GM19238 (cell line): ENCODE data around the gene ADCY5.

Experiments used
- DNase-seq: peaks from one replicate; pipeline ENCODE4 v3.0.0; 2011; ENCODE audit warnings: low spot score; ENCODE audit not compliant: insufficient read length

The ADCY5 gene

DNA sequence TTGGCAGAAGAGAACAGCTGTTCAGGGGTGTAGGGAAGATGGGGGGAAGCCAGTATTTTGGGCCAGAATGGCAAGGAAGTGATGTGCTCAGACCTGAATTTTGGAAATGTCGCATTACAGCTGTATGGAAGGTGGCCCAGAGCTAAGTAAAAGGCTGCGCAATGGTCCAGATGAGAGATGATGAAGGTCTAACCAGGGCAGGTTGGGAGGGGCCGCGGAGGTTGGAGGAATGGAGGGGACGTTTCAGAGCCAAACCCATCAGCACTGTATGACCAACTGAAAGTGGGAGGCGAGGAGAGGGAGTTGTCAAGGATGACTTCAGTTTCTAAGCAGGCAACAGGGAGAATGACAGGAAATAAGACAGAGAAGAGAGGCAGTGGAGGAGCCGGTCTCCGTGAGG lies 60.8 kb downstream of the ADCY5 start:
- no peak for DNase-seq

- no peak for DNase-seq
These were observed 61.4 kb downstream of the ADCY5 start for GRCh38 chr3:123387532-123387931.

DNA sequence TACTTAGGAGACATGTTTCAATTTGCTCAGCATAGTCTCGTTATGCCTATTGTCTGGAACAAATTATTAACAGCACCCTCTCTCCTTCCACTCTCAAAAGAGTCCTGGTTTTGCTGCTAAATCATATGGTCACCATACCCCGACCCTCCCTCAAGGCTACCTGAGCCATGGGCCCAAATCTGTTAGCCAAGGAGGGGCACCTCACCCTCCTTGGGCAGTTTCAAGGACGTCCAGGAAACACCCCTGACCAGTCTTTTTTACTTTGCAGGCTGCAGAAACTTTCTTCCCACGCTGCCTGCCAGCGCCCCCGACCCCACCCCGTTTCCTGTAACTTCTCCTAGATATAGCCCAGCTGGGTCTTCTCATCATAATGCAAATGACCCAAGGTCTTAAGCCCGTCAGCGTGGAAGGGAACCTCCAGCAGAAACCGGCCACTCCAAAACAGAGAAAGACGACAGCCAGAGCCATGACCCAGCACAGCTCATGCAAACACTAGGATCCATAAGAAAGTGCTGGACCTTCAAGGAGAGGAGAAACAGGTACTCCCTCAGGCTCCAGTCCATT lies 62.3 kb downstream of the ADCY5 start:
- no peak for DNase-seq

- DNase-seq = no peak
These were observed 62.9 kb downstream of the ADCY5 start for GRCh38 chr3:123385981-123386380.

DNA sequence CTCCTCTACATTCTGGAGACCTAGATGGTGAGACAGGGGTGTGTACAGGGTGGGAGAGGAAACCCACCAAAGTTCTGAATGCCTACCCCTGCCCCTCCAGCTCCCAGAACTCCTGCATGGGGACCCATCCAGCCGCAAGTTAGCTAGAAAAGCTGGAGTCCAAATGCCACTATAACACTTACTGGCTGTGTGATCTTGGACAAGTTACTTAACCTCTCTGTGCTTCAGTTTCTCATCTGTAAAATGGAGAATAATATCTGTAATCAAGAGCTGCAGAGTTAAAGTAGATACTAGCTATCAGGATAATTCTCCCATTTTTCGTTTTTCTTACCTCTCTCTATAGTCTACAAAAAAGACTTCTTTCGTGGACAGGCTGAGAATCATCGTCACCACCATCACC lies 63.4 kb downstream of the ADCY5 start:
- DNase-seq = no peak

DNA sequence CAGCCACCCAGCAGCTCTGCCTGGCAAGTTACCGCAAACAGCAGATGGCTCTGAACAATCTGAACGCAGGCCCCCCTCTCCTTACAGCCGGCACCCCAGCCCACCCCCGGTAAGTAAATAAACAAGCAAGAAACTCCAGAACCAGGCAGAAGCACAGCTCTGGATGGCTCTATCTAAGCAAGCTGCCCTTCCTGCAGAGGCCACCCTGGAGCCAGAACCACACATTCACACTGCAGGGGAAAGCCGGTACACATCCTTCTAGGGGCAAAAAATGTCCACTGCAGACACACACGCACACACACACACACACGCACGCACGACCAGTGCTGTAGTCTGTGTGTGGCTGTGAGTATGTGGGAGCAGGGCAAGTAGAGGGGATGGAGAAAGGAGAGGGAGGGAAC lies 63.9 kb downstream of the ADCY5 start:
- DNase-seq = no peak

GRCh38 chr3:123384256-123384655 lies 64.6 kb downstream of the ADCY5 start:
- no peak for DNase-seq

DNA sequence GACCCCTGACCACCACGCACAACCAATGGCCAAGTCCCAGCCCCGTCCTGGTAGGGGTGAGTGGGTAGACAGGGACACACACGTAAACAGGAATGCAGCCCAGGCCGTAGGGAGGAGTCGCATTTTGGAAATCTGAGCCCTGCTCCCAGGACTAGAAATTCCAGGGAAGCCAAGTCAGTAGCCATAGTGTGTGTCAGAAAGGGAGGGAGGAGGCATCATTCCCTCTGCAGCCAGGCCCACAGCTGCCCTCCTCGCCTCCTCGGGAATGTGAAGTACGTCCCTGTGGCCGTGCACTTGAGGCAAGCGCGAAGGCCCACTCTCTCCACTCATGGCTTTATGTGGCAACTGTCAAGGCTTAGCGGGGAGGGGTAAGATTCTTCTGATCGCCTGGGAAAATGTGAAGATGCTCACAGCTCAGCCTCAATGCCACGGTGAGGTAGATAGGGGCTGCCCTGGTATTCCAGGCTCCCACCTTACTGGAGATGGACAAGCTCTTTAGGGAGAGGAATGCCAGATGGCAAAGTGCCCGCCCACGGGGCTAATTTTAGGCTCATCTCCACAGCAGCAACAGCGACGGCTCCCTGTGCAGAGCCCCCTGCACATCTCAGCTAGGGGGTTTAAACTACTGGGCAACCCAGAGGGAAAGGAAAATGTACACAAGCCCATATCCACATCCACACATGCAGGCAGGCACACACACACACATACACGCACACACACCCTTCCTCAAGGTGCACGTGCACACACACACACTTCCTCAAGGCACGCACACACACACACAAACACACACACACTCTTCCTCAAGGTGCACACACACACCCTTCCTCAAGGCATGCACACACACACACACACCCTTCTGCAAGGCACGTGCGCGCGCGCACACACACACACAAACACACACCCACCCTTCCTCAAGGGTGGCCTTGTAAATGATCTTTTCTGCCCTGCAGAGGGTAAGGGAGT lies 65.5 kb downstream of the ADCY5 start:
- no peak for DNase-seq

GRCh38 chr3:123380261-123380660 lies 68.6 kb downstream of the ADCY5 start:
- no peak for DNase-seq

- no peak for DNase-seq
These were observed 69.7 kb downstream of the ADCY5 start for GRCh38 chr3:123379041-123379830.

- DNase-seq = no peak
These were observed 70.4 kb downstream of the ADCY5 start for GRCh38 chr3:123378409-123378915.

GRCh38 chr3:123377243-123377740 lies 71.6 kb downstream of the ADCY5 start:
- DNase-seq = no peak

- DNase-seq = no peak
These were observed 72.2 kb downstream of the ADCY5 start for GRCh38 chr3:123376451-123377242.

DNA sequence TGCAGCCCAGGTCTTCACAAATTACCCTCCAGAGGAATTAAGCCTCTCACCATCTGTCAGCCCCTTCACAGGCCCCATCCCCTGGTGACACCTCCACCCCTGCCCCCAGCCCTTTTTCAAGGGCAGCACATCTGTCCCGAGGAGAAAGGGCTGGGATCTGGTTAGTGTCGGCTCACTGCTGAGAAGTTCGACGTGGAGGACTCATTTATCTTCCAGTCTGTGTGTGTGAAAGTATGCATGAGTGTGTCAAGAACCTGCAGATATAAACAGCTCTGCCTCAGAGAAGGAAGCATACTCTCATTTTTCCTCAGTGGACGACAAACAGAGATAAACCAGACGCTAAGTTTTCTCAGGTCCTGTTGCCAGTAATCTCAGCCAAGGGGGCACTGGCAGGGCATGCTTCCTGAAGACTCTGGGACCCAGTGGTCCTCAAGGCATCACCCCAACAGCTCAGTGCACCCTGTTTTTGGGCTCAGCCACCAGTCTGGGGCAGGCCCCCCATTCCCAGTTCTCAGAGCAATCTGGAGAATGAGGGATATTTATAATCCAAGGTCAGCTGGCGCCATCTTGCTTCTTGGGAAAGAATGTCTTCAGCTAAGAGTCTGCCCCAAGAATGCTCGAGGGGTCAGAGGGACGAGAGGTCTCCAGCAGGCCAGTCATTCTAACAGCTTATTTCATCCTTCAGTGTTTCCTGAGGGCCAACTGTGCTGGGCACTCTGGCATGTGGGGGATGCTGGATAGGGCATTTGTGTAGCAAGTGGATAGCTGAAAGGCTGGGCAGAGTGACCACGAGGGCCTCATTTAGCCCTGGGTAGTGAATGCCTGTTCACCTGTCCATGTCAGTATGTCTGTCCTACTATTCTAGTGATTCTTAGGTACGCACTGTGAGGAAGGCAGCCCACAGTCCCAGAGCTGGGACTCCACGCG lies 73.6 kb downstream of the ADCY5 start:
- DNase-seq = no peak

DNA sequence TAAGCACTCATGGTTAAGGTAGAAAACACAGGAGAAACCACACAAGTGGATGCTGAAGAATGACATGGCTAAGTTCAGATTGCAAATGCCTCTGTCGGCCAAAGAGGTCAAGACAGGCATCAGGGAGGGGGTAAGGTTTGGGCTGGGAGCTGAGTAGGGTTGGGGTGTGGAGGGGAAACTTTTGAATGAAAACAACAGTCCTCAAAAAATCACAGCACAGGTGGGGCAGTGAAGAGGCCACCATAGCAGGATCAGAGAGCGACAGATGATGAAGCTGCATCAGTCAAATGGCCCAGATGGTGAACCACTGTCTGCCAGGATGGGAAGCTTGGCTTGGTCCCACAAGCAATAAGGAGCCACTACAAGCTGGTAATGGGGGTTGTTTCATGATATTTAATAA lies 74.9 kb downstream of the ADCY5 start:
- DNase-seq = no peak

DNA sequence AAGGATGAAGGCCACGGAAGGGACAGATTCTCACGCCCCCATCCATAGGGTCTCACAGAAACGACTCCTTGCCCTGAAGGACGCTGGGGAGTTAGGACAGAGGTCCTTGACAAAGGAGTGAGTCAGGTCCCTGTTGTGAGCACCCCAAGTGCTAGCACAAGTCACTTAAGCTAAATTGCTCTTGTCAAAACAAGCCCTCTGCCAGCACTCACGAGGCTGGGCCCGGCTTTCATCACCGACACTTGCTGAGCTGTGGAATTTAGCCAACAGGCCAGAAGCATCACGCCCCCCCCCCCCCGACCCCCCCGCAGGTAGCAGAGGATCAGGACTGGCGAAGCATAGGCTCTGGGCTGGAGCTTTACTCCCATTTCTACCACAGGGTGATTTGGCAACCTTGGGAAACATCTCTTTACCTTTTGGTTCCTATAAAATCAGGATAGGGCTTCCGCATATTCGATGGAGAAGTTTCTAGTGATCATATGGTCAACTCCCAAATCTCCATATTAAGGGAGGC lies 75.4 kb downstream of the ADCY5 start:
- DNase-seq = no peak

- DNase-seq = no peak
These were observed 76.0 kb downstream of the ADCY5 start for GRCh38 chr3:123372686-123373473.

- no peak for DNase-seq
These were observed 76.8 kb downstream of the ADCY5 start for GRCh38 chr3:123371859-123372685.
